GM18502 (cell line): ENCODE results near the gene DOCK1.
"Not testable (repeated sequence)": the region's sequence is repeated elsewhere in the genome, so short reads cannot be mapped to it uniquely, and the experiment has no call there.

ENCODE experiments used
- ATAC-seq: cut with Tn5 transposase; IDR thresholded peaks from one replicate; pipeline ENCODE4 v1.9.1; 2021; ENCODE audit warnings: mild to moderate bottlenecking; ENCODE audit not compliant: unreplicated experiment, poor library complexity

Gene DOCK1

DNA sequence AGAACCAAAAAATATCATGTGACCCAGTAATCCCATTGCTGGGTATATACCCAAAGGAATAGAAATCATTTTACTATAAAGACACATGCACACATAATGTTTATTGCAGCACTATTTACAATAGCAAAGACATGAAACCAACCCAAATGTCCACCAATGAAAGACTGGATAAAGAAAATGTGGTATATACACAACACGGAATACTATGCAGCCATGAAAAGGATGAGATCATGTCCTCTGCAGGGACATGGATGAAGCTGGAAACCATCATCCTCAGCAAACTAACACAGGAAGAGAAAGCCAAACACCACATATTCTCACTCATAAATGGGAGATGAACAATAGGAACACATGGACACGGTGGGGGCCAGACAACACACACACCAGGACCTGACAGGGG is 5.7 kb upstream of the DOCK1 start:
- ATAC-seq = not testable (repeated sequence)

DNA sequence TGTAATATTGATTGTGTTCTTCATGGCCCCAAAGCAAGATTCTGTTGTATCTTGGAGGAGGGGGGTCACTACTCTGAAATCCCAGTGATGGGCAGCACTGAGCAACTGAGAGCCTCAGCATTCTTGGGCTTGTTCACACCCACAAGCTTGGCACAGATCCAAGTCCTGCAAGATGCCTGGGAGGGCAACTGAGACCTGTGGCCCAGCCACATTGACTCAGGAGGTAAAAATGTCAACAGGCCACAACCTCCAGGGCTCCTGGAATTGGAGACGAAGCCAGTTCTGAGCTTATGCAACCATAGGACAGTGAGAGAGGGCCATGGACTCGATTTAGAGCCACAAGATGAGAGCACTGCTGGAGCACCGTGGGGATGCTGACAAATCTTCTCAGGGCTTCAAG is 3.1 kb upstream of the DOCK1 start:
- ATAC-seq = no peak

DNA sequence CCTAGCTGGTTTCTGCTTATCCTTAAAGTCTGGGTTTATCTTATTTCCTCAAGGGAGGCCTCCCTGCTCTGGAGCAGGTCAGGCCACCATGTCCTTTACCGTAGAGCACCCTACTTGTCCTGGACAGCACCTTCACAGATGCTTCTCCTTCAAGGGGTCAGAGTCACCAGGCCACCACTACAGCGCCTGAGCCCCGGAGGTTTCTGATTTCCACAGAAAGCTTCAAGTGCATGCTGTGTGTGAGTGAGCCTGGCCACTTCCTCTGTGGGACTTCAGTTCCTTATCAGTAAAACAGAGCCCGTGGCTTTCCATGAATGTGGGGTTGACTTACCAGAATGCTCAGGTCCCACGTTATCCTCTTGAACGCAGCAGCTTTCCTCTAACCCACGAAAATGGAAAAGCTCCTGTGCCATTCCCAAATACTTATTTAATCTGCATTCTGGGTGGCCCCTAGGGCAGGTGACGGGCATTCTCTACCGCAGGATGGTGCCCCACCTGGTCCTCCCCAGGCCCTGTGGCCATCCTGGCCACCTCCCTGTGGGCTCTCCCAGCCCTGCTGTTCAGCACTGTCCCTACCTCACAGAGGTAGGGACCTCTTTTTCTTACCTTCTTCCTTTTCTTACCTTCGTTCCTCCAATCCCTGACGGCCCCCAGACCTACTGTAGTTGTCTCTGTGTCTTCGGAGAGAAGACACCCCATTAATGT is 1.4 kb upstream of the DOCK1 start:
- ATAC-seq = no peak

DNA sequence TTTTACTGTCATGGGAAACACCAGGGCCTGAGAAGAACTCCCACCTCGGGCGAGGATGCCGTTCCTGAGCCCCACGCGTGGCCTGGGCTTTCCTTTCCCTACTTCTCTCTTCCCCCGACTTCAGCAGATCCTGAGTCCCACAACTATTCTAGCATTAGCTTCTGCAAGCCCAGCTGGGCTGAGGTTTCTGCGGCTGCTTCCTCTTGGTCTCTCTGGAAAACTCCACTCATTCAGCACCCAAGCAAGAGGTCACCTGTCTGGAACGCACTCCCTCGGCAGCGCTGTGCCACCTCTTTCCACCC is 761 bp upstream of the DOCK1 start:
- ATAC-seq = no peak

DNA sequence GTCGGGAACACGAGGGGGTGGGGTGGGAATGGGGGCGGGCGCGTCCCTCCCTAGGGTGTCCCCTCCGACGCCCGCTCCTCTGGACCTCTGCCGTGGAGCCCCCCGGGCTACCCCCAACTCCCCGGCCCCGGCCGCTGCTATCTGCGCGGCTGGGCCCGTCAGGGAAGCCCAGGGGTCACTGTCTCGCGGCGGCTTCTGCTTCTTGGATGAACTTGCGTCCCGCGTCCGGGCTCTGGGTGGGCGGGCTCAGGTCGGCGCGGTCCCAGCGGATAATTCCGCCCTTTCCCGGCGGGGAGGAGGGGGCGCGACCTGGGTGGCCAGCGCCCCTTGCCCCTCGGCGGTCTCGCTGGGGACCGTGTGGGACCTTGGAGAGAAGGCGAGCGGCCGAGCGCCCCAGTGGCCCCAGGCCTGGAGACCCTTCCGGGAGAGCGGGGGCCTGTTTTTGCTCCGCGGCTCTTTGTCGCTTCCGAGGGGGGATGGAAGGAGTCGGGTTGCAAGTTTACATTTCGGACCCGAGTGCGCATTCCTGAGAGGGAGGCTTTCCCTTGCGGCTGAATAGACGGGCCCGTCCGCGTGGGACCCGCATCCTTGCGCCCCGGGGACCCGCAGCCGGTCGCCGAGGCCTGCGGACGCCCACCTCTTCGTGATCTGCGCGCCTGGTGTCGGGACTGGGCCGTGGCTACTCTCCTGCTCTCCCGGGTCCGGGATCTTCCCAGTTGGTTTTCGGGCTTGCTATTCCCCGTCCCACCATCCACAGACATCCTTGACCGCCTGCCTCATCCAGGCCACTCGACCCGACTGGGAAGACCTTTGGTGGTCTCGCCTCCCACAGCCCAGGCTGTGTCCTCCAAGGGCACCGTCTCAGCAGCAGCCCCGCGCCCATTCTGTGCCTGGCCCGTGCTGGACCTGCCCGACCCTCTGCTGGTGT is 812 bp downstream of the DOCK1 start:
- no peak for ATAC-seq

DNA sequence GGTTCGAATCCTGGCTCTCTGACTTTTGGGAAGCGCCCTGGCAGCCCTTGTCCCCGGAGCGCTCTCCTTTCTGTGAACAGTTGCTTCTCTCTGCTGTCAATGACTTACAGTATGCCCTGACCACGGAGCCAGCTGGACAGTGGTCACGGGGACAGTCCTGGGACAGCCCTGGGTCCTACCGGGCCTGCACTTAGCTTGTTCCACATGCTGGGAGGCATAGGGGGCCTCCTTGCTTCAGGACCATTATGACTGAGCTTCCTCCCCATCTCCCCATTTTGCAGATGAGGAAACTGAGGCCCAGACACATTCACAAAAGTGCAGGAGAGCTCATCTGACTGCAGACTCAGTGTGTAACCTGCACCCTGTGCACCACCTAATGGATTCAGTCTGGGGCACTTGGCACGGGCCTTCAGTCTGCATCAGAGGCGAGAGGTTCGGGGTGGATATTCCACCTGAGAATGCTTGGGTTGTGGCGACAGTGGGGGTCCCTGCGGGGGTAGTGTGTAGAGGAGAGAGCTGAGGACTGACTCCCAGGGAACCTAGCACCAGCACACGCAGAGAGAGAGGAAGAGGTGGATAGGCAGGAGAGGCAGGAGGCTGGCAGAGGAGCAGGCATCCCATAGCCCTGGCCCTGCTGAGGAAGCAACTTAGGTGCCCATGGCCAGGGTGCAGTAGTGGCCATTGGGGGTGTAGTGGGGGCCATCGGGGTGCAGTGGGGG is 1.6 kb downstream of the DOCK1 start:
- no peak for ATAC-seq

DNA sequence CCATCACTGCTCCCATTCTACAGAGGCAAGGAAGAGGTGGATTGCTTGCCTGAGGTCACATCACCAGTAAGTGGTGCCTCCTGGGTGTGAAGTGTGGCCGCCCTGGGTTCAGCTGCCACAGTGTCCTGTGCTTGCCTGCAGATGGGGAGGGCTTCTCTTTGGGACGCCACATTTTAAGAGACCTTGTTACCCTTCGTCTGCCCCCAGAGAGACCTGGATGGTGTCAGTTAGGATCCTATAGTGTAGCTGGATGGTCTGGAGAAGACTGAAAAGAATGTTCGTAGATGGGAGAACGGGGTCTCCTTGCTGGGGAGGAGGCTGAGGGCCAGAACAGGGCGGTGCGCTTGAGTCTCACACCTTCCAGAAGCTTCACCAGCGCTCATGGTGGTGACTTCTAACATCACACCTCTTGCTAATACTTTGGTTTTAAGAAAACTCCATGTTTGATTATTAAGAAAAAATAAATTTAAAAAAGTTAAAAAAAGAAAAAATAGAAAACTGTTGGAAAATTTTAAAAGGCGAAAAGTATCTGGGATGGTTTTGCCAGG is 2.3 kb downstream of the DOCK1 start:
- no peak for ATAC-seq

DNA sequence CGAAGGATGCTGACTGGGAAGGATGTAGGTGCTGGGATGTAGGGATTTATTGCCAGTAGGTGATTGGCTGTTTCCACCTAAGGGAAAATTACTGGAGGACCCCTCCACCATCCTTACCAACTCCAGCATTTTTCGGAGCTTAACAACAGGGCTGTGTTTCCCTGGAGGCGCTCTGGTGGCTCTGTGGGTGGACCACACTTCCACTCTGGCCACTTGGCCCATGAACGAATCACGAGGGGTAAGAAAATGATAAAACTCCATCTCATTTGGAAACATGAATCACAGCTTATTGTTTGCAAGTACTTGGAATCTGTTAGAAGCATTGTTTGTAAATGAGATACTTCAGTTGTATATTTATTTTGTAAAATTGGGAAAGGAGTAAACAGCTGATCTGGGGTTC is 3.0 kb downstream of the DOCK1 start:
- no peak for ATAC-seq

DNA sequence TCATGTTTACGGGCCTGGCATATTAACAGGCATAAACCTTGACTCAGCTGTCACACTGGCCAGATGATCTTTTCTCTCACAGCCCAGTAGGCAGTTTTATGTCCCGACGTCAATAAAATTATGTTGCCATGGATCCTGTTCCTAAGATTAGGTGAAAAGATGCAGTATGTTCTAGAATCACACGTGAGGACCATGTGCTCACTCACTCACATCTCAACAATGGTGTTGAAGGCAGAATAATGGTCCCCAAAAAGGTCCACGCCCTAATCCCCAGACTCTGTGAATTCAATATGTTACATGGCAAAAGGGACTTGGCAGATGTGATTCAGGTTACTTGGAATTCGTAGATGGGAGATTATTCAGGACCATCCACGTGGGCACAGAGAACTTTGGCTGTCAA is 3.5 kb downstream of the DOCK1 start:
- no peak for ATAC-seq

DNA sequence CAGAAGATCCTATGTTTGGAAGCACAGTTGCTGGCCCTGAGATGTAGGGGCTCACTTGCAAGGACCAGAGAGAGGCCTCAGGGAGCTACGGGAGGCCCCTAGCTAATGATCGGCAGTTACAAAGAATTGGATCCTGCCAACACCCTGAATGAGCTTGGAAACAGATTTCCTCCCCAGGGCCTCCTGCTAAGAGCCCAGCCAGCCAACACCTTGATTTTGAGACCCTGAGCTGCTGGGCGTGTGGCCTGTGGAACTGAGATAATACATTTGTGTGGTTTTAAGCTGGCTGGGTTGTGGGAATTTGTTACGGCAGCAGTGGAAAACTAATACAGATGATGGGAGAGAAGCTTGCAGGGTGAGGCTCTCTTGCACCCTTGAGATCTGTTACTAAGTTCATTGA is 3.9 kb downstream of the DOCK1 start:
- ATAC-seq = no peak

DNA sequence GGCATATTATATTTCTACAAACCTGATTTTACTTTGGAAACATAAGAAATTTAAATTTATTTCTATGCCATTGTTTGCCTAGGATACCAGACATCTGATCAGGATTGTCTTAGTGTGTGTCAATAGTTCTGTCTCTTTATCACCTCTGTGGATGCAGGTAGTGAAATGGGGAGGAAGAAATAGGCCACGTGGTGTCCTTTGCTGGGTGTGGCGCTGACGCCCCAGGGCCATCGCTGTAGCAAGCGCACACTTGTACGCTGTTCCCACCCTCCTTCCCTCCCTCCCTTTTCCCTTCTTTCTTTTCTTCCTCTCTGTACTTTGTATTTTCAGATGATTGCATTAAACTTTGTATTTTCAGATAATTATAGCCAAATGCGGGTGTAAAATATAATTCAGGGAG is 5.0 kb downstream of the DOCK1 start:
- ATAC-seq = no peak

DNA sequence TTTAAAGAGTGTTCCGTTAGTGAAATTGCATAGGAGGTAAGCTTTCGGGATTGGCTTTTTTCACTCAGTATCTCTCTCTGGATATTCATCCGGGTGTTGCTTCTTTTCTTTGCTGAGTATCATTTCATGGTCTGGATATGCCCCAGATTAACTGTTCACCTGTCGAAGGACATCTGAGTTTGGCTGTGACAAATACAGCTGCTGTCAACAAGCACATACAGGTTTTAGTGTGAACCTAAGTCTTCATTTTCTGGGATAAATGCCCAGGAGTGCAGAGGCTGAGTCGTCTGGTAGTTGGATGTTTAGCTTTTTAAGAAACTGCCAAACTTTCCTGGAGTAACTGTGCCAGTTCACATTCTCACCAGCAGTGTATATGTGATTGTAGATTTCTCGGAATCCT is 5.6 kb downstream of the DOCK1 start:
- ATAC-seq = no peak

DNA sequence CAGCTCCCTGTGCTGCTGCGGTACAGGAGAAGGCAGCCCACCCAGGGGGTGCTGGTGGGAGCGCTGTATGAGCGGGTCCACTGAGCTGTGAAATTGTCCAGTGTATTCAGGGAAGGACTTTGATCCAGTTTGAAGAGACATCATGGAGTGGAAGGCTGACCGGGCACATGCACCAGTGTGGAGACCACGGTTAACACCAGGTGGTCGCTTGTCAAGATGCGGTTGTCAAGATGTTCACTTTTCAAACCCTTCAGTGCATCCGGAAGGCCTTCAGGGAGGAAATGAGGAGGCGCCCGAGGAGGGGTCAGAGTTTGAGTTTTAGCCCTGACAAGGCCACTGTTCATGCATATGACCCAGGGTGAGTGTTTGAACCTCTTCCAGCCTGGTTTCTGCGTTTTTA is 6.1 kb downstream of the DOCK1 start:
- ATAC-seq = no peak

DNA sequence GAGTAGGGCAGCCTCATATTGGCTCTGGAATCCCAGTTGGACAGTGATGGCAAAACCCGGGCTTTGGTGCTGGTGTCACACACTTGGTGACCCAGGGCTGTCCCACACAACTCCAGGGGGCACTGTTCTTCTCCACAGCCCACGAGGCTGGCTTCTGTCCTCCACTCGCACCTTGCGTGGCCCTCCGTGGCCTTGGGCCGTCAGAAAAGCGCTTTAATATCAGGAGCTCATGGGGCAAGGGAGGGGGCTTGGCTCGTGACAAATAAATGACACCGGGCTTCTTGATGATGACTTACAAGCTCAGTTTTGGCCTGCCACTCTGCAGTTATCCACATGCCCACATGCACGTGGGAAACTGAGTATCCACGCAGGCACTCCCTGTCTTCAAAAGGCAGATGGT is 8.1 kb downstream of the DOCK1 start:
- ATAC-seq = no peak

DNA sequence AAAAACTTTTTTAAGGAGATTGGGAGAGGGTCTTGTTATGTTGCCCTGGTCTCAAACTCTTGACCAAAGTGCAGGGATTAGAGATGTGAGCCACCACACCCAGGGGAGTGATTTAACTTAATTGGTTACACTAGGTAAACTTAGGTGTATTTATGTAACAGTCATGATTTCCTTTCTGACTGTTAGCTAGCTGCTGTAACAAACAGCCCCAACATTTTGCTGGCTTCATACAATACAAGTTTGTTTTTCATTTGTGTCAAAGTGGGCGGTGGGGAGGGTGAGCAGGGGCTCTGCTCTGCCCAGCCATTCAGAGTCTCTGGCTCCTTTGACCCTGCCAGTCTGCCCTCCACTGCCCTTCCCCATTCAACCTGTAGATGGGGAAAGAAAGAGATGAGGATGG is 9.3 kb downstream of the DOCK1 start:
- no peak for ATAC-seq

DNA sequence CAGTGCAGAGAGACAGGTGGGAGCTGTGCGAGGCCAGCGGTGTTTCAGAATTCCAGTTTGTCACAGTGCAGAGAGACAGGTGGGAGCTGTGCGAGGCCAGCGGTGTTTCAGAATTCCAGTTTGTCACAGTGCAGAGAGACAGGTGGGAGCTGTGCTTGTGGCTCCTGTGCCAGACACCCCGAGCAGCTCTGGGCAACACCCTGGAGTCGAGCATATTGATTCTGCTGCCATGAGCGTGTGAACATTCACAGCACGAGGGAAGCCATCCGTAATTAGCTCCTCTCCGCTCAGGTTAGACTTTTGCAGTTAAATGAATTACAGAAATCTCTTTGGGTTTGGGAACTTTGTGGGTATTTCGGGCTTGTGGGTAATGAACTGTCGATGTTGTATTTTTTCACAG is 11.7 kb downstream of the DOCK1 start:
- not testable (repeated sequence) for ATAC-seq

DNA sequence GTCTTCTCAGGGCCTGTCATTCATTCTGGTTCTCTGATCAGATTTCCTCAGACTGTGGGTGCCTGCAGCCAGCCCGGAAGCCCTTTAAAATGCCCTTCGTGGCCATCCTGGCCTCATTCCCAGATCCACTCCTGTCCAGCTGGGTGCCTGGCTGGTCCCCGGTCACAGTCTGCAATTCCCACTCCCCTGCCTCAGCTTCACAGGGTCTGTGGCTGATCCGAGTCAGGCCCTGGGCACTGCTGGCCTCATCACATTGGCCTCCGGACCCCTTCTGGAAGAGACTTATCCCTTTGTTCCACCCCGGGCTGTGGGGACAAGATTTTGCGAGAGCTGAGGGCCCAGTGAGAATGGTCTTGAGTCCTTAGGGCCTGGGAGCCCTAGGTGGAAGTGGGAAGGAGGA is 12.1 kb downstream of the DOCK1 start:
- ATAC-seq = no peak

DNA sequence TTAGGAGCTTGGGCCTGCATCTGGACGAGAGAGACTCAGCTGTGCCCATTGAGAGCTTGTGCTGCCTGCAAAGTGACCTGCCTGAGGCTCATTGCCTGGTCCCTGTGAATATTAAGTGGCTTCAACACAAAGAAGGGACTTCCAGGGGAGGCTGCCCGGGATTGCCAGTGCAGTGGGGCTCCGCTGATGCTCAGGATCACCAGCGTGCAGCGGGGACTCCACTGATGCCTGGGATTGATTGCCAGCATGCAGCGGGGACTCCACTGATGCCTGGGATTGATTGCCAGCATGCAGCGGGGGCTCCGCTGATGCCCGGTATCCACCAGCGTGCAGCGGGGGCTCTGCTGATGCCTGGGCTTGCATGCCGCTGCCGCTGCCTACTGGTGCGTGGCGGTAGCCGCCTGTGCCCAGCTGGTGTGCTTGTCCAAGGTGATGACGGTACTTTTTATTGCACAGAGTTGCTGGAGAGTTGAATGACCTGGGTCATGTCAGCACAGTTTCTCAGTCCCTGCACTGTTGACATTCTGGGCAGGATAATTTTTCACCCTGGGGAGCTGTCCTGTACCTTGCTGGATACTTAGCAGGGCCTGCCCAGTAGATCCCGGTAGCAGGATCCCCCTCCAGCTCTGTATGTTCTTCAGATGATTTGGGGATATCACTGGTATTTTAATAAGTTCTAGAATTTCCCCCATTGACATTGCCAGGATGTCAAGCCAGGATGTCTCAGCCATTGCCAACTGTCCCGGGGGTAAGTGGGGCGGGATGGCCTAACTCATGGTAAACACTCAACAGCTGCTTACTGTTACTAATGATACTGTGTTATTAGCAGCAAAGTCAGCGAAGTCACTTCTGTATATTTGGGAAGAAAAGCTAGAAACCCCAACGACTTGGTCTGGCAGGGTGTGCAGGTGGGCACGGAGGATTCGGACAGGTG is 13.0 kb downstream of the DOCK1 start:
- no peak for ATAC-seq

DNA sequence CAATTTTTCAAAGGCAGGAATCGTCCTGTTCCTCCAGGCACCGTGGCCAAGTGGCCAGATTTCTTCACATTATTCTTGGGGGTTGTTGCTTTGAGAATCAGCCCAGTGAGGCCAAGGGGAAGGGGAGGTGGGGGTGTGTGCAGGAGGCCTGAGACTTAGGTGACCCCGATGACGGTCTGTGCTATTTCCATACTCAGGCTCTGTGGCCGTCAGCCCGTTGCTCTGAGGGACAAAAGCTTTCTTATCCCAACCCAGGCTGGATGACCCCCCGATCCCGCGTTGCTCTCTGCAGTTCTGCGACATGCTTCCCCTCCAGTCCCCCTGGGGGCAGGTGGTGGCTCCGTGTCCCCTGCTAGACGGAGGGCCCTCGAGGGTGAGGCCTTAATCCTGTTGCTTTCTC is 14.2 kb downstream of the DOCK1 start:
- ATAC-seq = no peak

DNA sequence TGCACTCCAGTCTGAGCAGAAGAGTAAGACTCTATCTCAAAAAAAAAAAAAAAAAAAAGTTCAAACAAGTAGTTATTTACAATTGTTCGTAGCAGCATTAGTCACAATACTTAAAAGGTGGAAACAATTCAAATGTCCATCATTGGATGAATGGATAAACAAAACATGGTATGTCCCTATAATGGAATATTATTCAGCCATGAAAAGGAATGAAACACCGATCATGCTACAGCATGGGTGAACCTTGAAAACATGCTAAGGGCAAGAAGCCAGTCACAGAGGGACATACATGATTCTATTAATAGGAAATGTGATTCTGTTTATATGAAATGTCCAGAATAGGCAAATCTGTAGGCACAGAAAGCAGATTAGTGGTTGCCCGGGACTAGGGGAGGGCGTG is 15.9 kb downstream of the DOCK1 start:
- ATAC-seq = no peak
